CD4-positive, alpha-beta memory T cell (primary cell): ENCODE results near the gene FALEC. TPM values are rescaled to one million over a fixed set of nuclear protein-coding genes. Genes with fewer than 3 reads are reported as not detected.

ENCODE experiments used
- CTCF ChIA-PET: fragments of 350-600 bp; sonication (Branson Sonifier 250); formaldehyde crosslinking; loops from one replicate; lab custom pipeline; 2021; ENCODE audit warnings: inconsistent platforms; ENCODE audit not compliant: partially characterized antibody; lab: Charles Lee
- POLR2A ChIA-PET: fragments of 350-600 bp; sonication (Branson Sonifier 250); formaldehyde crosslinking; loops from one replicate; lab custom pipeline; 2021; ENCODE audit not compliant: partially characterized antibody; lab: Charles Lee
- DNase-seq, 5 donors: peaks; one replicate each; pipeline versions ENCODE4 v3.0.0 to v3.0.0-alpha.2; 2020 to 2022; ENCODE audit warnings: mixed read lengths in 1 of 5
- H3K27ac ChIP-seq: one replicate; pipeline ENCODE4 v1.7.0; 2013; ENCODE audit warnings: low read depth, low read length
- H3K27me3 ChIP-seq: 2 replicates; pipeline ENCODE4 v1.7.0; 2013; ENCODE audit warnings: mild to moderate bottlenecking, low read length, moderate library complexity; ENCODE audit not compliant: insufficient read depth
- H3K36me3 ChIP-seq: 2 replicates; pipeline ENCODE4 v1.7.0; 2013; ENCODE audit warnings: mild to moderate bottlenecking, low read length, moderate library complexity; ENCODE audit not compliant: insufficient read depth
- H3K4me1 ChIP-seq: 2 replicates; pipeline ENCODE4 v1.7.0; 2013; ENCODE audit warnings: mild to moderate bottlenecking, low read length, moderate library complexity; ENCODE audit not compliant: insufficient read depth
- H3K4me3 ChIP-seq, 2 donors: one replicate each; pipeline ENCODE4 v1.7.0; 2013; ENCODE audit warnings: low read length in 2 of 2, mild to moderate bottlenecking in 1 of 2
- H3K9me3 ChIP-seq, 2 donors: one replicate each; pipeline ENCODE4 v1.7.0; 2013; ENCODE audit warnings: low read length in 2 of 2, control low read depth in 1 of 2; ENCODE audit not compliant: control insufficient read depth in 1 of 2
- H3K27ac Mint-ChIP-seq, 7 donors: one replicate each; pipeline ENCODE4 v1.8.0; 2020 to 2021; ENCODE audit warnings: mixed read lengths in 7 of 7, mild to moderate bottlenecking in 6 of 7, inconsistent platforms in 3 of 7, moderate library complexity in 3 of 7
- H3K27me3 Mint-ChIP-seq, 2 donors: one replicate each; pipeline ENCODE4 v1.8.0; 2020 to 2021; ENCODE audit warnings: mixed read lengths in 2 of 2
- H3K36me3 Mint-ChIP-seq, 2 donors: one replicate each; pipeline ENCODE4 v1.8.0; 2020 to 2021; ENCODE audit warnings: mixed read lengths in 2 of 2, inconsistent platforms in 1 of 2, mild to moderate bottlenecking in 1 of 2
- H3K4me1 Mint-ChIP-seq, 4 donors: one replicate each; pipeline ENCODE4 v1.8.0; 2020 to 2021; ENCODE audit warnings: mixed read lengths in 4 of 4, mild to moderate bottlenecking in 1 of 4
- H3K4me3 Mint-ChIP-seq, 8 donors: one replicate each; pipeline ENCODE4 v1.8.0; 2020 to 2021; ENCODE audit warnings: mixed read lengths in 8 of 8, mild to moderate bottlenecking in 7 of 8, moderate library complexity in 6 of 8, inconsistent platforms in 3 of 8
- H3K9me3 Mint-ChIP-seq, 8 donors: one replicate each; pipeline ENCODE4 v1.8.0; 2020 to 2021; ENCODE audit warnings: mixed read lengths in 8 of 8, mild to moderate bottlenecking in 5 of 8, inconsistent platforms in 3 of 8, moderate library complexity in 1 of 8
- intact Hi-C: fragments of 100-400 bp; cut with micrococcal nuclease; formaldehyde crosslinking; loops from one replicate; pipeline ENCODE4 v1.15.1; 2023
- polyA plus RNA-seq, 2 donors: library from polyadenylated mRNA; unstranded; fragments of 300-500 nt; fragmentation: Illumina TruSeq; gene quantifications; one replicate each; pipeline ENCODE4 v1.2.3, GENCODE V29; 2021
- total RNA-seq, 2 experiments: library from RNA; stranded (reverse); gene quantifications; one replicate each; pipeline ENCODE4 v1.2.3, GENCODE V29; 2021

FALEC gene
- total RNA-seq (under 1 TPM in 1 of 2 experiments, not detected in 1; 0.64 TPM), polyA plus RNA-seq (1 to 10 TPM in 1 of 2 donors, not detected in 1; 1.1 TPM)

DNA sequence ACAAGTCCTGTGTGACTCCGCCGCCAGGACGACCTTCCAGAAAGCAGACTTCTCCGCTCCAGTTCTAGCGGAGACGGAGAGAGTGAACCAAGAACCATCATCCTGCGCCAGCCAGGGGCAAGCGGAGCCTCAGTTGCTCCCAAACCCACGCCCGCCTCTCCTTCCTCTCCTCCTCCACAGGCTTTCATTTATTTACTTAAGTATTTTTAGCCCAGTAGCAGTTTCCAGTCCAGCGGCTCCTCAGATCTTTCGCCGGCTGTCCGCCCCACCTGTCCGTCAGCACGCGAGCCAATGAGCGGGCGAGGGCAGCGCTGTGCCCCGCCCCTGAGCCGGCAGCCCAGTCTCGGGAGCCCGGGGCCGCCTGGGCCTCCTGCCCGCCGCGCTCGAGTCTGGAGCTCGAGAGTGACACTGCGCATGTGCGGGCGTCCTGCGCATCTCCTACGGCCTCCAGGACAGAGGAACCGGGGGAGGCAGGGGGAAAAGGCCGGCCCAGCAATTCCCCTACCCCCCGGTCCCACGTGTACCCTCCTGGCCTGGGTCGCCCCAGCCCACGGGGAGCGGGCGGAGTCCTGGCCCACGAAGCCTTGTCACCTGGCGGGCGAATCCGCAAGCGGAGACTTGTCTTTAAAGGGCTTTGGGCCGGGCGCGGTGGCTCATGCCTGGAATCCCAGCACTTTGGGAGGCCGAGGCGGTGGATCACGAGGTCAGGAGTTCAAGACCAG lies at the start of gene FALEC:
TSS of gene FALEC (plus strand) at position 425 of the 722 bp plus-strand sequence.
- H3K27ac ChIP-seq, result peak within 1 kb of the TSS; percentile 53
- ChIA-PET CTCF (interaction anchor here (0.6 to 3.1 kb wide), 11 partner anchors 8 to 260 kb away, joined by 3 to 18 read pairs (median 5); partner anchors contain the start of gene ECM1), POLR2A (interaction anchor here (0.7 to 2.6 kb wide), 12 partner anchors 10 to 258 kb away, joined by 3 to 31 read pairs (median 6); partner anchors contain the start of genes ENSA, GOLPH3L, MCL1 and RPRD2)
- Mint-ChIP-seq H3K27ac (peak within 1 kb of the TSS; percentile 61 to 93 (median 89)), H3K4me1 (peaks cover 8 to 20% (median 12%) of the 10 kb centered on the region in 4 donors), H3K27me3 (no peaks in the 10 kb centered on the region), H3K4me3 (peak within 1 kb of the TSS; percentile 83 to 94 (median 92)), H3K36me3 (no peaks in the 10 kb centered on the region), H3K9me3 (no peaks in the 10 kb centered on the region)
- H3K4me1 ChIP-seq, result peaks cover 11% of the 10 kb centered on the region
- no peaks in the 10 kb centered on the region for H3K36me3 ChIP-seq
- no peaks in the 10 kb centered on the region for H3K9me3 ChIP-seq
- intact Hi-C loops, result loop anchor here (1.0 to 5.0 kb wide), 4 partner anchors 17 to 53 kb away; partner anchors contain the start of gene TARS2
- DNase-seq, result peak; percentile 87 to 91 (median 89)
- H3K4me3 ChIP-seq, result peak within 1 kb of the TSS; percentile 69 to 73
- no peaks in the 10 kb centered on the region for H3K27me3 ChIP-seq

DNA sequence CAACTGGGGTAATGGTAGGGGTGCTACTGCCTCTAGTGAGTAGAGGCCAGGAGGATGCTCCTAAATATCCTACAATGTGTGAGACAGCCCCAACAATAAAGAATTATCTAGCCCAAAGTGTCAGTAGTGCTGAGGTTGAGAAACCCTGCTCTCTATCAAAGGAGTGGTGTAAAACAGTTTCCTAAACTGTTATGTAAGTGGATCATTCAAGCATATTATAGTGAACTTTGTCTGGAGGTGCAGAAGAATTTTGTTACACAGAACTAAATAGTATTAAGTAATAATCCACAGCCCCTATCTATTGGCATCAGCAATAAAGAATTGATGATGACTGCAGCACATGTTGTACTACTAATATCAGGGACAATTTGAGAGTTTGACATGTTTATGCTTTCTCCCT lies 48.6 kb upstream of the FALEC start:
- Histone ChIP-seq H3K36me3 (peaks cover 43% of the 10 kb centered on the region), H3K9me3 (no peaks in the 10 kb centered on the region), H3K4me1 (no peaks in the 10 kb centered on the region), H3K27ac (no peak overlapping the region), H3K4me3 (no peak overlapping the region), H3K27me3 (no peaks in the 10 kb centered on the region)
- no peaks in the 10 kb centered on the region for H3K9me3 Mint-ChIP-seq
- H3K4me3 Mint-ChIP-seq, result no peak overlapping the region
- intact Hi-C loops, result loop anchor here (10.0 kb wide), 1 partner anchor 508 kb away; the partner anchor contains the start of gene CERS2
- CTCF ChIA-PET, result no interaction called here
- H3K4me1 Mint-ChIP-seq, result peaks cover 0 to 6% (median 4%) of the 10 kb centered on the region in 4 donors
- no peak for DNase-seq
- H3K27ac Mint-ChIP-seq, result no peak overlapping the region
- peaks cover 37 to 44% of the 10 kb centered on the region in 2 donors for H3K36me3 Mint-ChIP-seq
- H3K27me3 Mint-ChIP-seq, result no peaks in the 10 kb centered on the region
- POLR2A ChIA-PET, result no interaction called here

DNA sequence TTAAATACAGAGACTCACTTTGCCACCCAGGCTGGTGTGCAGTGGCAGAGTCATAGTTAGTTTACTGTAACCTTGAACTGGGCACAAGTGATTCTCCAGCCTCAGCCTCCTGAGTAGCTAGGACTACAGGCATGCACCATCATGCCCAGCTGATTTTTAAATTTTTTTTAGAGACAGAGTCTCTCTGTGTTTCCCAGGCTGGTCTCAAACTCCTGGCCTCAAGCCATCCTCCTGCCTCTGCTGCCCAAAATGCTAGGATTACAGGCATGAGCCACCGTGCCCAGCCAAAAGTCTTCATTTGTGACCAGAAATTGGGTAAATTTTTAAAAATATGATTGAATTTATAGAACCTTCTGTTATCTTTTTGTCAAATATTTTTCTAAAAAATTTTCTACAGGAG lies 46.3 kb upstream of the FALEC start:
- peaks cover 0 to 5% (median 3%) of the 10 kb centered on the region in 4 donors for H3K4me1 Mint-ChIP-seq
- Histone ChIP-seq H3K4me3 (no peak overlapping the region), H3K4me1 (no peaks in the 10 kb centered on the region), H3K36me3 (peaks cover 56% of the 10 kb centered on the region), H3K27me3 (no peaks in the 10 kb centered on the region), H3K27ac (no peak overlapping the region), H3K9me3 (no peaks in the 10 kb centered on the region)
- H3K36me3 Mint-ChIP-seq, result peaks cover 41 to 61% of the 10 kb centered on the region in 2 donors
- no peak overlapping the region for H3K4me3 Mint-ChIP-seq
- H3K27ac Mint-ChIP-seq, result no peak overlapping the region
- CTCF ChIA-PET, result interaction anchor here (0.6 to 0.7 kb wide), 2 partner anchors 91 to 600 kb away, joined by 3 read pairs; no protein-coding TSS in a partner anchor
- H3K9me3 Mint-ChIP-seq, result no peaks in the 10 kb centered on the region
- no peak for DNase-seq
- no peaks in the 10 kb centered on the region for H3K27me3 Mint-ChIP-seq
- POLR2A ChIA-PET, result no interaction called here
- intact Hi-C loops, result loop anchor here (10.0 kb wide), 1 partner anchor 506 kb away; the partner anchor contains the start of gene CERS2

DNA sequence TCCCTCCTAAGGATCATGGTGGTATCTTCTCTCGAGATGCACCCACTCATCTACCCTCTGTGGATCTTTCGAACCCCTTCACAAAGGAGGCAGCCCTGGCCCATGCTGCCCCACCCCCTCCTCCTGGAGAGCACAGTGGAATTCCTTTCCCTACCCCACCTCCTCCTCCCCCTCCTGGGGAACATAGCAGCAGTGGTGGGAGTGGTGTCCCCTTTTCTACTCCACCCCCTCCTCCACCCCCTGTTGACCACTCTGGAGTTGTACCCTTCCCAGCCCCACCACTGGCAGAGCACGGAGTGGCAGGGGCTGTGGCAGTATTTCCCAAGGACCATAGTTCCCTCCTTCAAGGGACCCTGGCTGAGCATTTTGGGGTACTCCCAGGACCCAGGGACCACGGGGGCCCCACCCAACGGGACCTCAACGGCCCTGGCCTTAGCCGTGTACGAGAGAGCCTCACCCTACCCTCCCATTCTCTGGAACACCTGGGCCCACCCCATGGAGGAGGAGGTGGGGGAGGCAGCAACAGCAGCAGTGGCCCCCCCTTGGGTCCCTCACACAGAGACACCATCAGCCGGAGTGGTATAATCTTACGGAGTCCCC lies 42.9 kb upstream of the FALEC start:
- Histone ChIP-seq H3K4me1 (no peaks in the 10 kb centered on the region), H3K9me3 (no peaks in the 10 kb centered on the region), H3K36me3 (peaks cover 39% of the 10 kb centered on the region), H3K27ac (no peak overlapping the region), H3K4me3 (no peak overlapping the region), H3K27me3 (no peaks in the 10 kb centered on the region)
- DNase-seq, result no peak
- H3K27ac Mint-ChIP-seq, result no peak overlapping the region
- no peaks in the 10 kb centered on the region for H3K9me3 Mint-ChIP-seq
- ChIA-PET POLR2A (no interaction called here), CTCF (no interaction called here)
- peaks cover 0 to 2% (median 0%) of the 10 kb centered on the region in 4 donors for H3K4me1 Mint-ChIP-seq
- peaks cover 27 to 48% of the 10 kb centered on the region in 2 donors for H3K36me3 Mint-ChIP-seq
- no peak overlapping the region for H3K4me3 Mint-ChIP-seq
- intact Hi-C loops, result no loop called here
- no peaks in the 10 kb centered on the region for H3K27me3 Mint-ChIP-seq

DNA sequence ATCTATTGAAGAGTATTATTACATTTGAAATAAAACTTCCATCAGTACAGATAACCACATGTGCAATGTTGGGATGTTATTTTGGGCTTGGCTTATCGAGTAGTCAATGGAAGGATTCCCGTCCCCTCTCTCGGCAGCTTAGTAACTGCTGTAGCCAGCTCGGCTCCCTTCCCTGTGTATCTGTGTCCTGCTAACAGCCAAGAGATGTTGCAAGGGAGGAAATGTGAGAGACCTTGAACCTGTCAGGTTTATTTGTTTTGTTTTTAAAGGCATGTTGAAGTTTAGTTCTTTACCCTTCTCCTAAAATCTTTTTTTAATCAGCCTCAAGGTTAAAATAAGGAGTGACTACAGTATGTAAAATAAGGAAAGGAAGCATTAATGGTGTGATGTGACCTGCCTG lies 41.9 kb upstream of the FALEC start:
- Mint-ChIP-seq H3K36me3 (peaks cover 27 to 47% of the 10 kb centered on the region in 2 donors), H3K27ac (peak overlapping the region in 2 of 7 donors; percentile 62 to 70), H3K4me3 (no peak overlapping the region), H3K27me3 (no peaks in the 10 kb centered on the region), H3K4me1 (peaks cover 0 to 4% (median 0%) of the 10 kb centered on the region in 4 donors), H3K9me3 (no peaks in the 10 kb centered on the region)
- POLR2A ChIA-PET, result no interaction called here
- intact Hi-C loops, result no loop called here
- Histone ChIP-seq H3K27me3 (no peaks in the 10 kb centered on the region), H3K27ac (no peak overlapping the region), H3K4me1 (no peaks in the 10 kb centered on the region), H3K4me3 (no peak overlapping the region), H3K36me3 (peaks cover 38% of the 10 kb centered on the region), H3K9me3 (no peaks in the 10 kb centered on the region)
- CTCF ChIA-PET, result no interaction called here
- no peak for DNase-seq

DNA sequence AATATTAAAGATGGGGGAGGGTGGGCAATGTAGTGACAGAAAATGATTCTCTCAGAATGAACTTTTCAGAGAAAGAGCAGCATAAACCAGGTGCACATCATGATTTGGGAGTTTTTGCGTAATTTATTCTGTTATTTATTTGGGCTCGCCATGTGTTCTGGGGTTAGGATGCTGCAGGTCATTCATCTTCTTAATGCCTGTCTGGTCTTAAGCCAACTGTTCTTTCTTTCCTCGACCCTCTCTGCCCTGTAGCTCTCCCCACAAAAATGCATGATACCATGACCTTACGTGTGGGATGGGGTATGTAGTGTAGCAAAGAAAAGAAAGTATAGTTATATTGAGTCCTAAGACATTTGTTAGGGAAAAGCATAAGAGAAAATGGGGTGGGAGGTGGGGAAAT lies 40.7 kb upstream of the FALEC start:
- peaks cover 33% of the 10 kb centered on the region for H3K36me3 ChIP-seq
- H3K4me1 ChIP-seq, result no peaks in the 10 kb centered on the region
- H3K36me3 Mint-ChIP-seq, result peaks cover 27 to 43% of the 10 kb centered on the region in 2 donors
- peak overlapping the region in 3 of 7 donors; percentile 13 to 46 (median 46) for H3K27ac Mint-ChIP-seq
- no peak overlapping the region for H3K4me3 Mint-ChIP-seq
- H3K4me3 ChIP-seq, result no peak overlapping the region
- DNase-seq, result no peak
- H3K27ac ChIP-seq, result no peak overlapping the region
- H3K9me3 Mint-ChIP-seq, result no peaks in the 10 kb centered on the region
- intact Hi-C loops, result no loop called here
- H3K9me3 ChIP-seq, result no peaks in the 10 kb centered on the region
- H3K27me3 ChIP-seq, result no peaks in the 10 kb centered on the region
- peaks cover 0 to 6% (median 0%) of the 10 kb centered on the region in 4 donors for H3K4me1 Mint-ChIP-seq
- POLR2A ChIA-PET, result no interaction called here
- H3K27me3 Mint-ChIP-seq, result no peaks in the 10 kb centered on the region
- CTCF ChIA-PET, result interaction anchor here (1.0 kb wide), 1 partner anchor 30 kb away, joined by 3 read pairs; no protein-coding TSS in a partner anchor

DNA sequence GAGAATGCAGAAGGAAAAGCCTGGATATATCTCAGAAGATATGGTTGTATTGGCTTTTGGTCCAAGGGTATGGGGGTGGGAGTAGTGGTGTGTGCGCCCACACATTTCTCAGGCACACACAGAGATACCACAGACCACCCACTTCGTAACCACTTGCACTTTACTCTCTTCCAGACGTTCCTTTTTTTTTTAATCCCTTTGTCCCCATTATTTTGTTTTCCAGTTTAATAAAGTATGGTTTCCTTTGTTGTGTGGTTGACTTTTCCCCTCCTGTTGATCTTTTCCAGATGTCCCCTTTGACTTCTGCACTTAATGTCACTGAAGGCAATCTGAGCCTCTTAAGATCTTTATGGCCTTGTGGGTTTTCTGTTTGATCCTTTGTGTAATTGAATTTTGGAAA lies 38.8 kb upstream of the FALEC start:
- CTCF ChIA-PET, result interaction anchor here (1.2 kb wide), 1 partner anchor 12 kb away, joined by 3 read pairs; no protein-coding TSS in a partner anchor
- intact Hi-C loops, result no loop called here
- no peak overlapping the region for H3K4me3 ChIP-seq

More for the DNA sequence above, 38.8 kb upstream of the FALEC start:
- peaks cover 15% of the 10 kb centered on the region for H3K36me3 ChIP-seq
- Mint-ChIP-seq H3K36me3 (peaks cover 8 to 25% of the 10 kb centered on the region in 2 donors), H3K9me3 (no peaks in the 10 kb centered on the region), H3K27ac (peak overlapping the region in 4 of 7 donors; percentile 0 to 17 (median 11)), H3K4me1 (peaks cover 0 to 6% (median 0%) of the 10 kb centered on the region in 4 donors), H3K27me3 (no peaks in the 10 kb centered on the region), H3K4me3 (no peak overlapping the region)
- no peaks in the 10 kb centered on the region for H3K27me3 ChIP-seq
- no peaks in the 10 kb centered on the region for H3K9me3 ChIP-seq
- POLR2A ChIA-PET, result no interaction called here
- H3K4me1 ChIP-seq, result no peaks in the 10 kb centered on the region
- H3K27ac ChIP-seq, result no peak overlapping the region
- no peak for DNase-seq
